Dendritic cell treated with granulocyte-macrophage colony-stimulating factor and Interleukin-4, amounts not matched to agents 40 ng/mL and 50 ng/mL, for 4 days (primary cell): ENCODE data around the gene ZBTB32.
"Not testable (repeated sequence)": the region's sequence is repeated elsewhere in the genome, so short reads cannot be mapped to it uniquely, and the experiment has no call there.

Experiments
- H3K27ac Mint-ChIP-seq: one replicate; pipeline ENCODE4 v1.8.0; 2022; ENCODE audit warnings: mild to moderate bottlenecking, mixed read lengths
- H3K27me3 Mint-ChIP-seq: one replicate; pipeline ENCODE4 v1.8.0; 2022; ENCODE audit warnings: mild to moderate bottlenecking, mixed read lengths
- H3K36me3 Mint-ChIP-seq: one replicate; pipeline ENCODE4 v1.8.0; 2022; ENCODE audit warnings: low read depth, mixed read lengths
- H3K4me1 Mint-ChIP-seq: one replicate; pipeline ENCODE4 v1.8.0; 2022; ENCODE audit warnings: low read depth, mixed read lengths
- H3K4me3 Mint-ChIP-seq: one replicate; pipeline ENCODE4 v1.8.0; 2022; ENCODE audit warnings: mild to moderate bottlenecking, moderate library complexity, mixed read lengths
- H3K9me3 Mint-ChIP-seq: one replicate; pipeline ENCODE4 v1.8.0; 2022; ENCODE audit warnings: mixed read lengths
- intact Hi-C: fragments of 100-400 bp; cut with micrococcal nuclease; formaldehyde crosslinking; loops from one replicate; pipeline ENCODE4 v1.15.0; 2022

The ZBTB32 gene

DNA sequence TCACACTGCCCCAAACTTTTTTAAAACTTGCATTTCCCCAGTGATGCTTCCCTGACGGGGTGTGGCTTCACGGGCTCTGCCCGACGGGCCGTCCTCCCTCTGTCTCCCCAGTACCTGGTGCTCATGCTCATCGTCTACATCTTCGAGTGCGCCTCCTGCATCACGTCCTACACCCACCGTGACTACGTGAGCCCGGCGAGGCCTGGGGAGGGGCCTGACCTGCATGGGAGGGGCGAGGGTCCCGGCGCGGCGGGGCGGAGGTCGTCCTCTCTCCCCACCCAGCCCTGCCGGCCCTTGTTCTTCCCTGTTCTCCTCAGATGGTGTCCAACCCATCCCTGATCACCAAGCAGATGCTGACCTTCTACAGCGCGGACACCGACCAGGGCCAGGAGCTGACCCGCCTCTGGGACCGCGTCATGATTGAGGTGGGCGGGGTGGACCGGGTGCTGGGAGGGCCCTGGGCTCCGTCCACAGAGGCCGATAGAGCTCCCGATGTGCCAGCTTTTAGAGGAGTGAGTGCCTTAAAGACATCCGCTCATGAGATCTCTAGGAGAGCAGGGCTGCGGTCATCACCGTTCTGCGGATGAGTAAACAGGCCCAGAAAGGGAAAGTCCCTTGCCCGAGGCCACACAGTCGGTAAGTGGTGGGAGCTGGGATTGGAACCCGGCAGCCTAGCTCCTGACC, 31.1 kb upstream of the ZBTB32 start:
- no peaks in the 10 kb centered on the region for H3K36me3 Mint-ChIP-seq
- H3K4me3 Mint-ChIP-seq: peak overlapping the region; percentile 52
- no peaks in the 10 kb centered on the region for H3K9me3 Mint-ChIP-seq
- no peak overlapping the region for H3K27ac Mint-ChIP-seq
- peaks cover 62% of the 10 kb centered on the region for H3K27me3 Mint-ChIP-seq
- intact Hi-C loops: no loop called here
- peaks cover 8% of the 10 kb centered on the region for H3K4me1 Mint-ChIP-seq

DNA sequence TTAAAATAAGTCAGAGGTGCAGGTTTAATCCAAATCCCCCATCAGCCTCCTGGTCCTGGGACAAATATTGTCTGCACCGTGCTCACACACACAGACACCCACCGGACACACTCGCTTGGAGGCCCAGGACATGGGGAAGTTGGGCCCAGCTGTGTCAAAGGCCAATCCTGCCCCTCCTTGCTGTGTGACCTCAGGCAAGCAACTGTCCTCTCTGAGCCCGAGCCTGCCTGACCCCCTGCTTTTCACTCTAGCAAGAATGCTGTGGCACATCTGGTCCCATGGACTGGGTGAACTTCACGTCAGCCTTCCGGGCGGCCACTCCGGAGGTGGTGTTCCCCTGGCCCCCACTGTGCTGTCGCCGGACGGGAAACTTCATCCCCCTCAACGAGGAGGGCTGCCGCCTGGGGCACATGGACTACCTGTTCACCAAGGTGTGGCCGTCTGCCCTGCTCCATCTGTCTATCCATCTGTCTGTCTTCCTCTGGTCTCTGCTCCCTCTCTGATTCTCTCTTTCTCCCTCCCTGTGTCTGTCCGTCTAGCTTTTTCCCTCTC, 28.7 kb upstream of the ZBTB32 start:
- Mint-ChIP-seq H3K27me3 (peaks cover 51% of the 10 kb centered on the region), H3K27ac (no peak overlapping the region), H3K9me3 (no peaks in the 10 kb centered on the region), H3K4me1 (peaks cover 8% of the 10 kb centered on the region), H3K36me3 (no peaks in the 10 kb centered on the region), H3K4me3 (no peak overlapping the region)
- intact Hi-C loops: no loop called here

DNA sequence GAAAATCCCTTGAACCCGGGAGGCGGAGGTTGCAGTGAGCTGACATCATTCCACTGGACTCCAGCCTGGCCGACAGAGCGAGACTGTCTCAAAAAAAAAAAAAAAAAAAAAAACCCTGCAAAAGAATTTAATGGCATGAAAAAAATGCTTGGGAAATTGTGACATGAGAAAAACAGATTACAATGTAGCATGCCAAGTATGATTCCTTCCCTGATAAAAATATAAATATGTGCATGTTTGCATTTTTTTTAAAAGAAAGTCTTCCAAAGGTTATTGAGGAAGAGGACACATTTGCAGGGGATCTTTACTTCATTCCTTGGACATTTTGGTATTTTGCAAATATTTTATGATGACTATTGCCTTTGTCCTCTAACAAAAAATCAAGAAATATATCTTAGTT, 14.5 kb upstream of the ZBTB32 start:
- intact Hi-C loops: loop anchor here (5.0 kb wide), 1 partner anchor 242 kb away; no protein-coding TSS in a partner anchor
- no peaks in the 10 kb centered on the region for H3K36me3 Mint-ChIP-seq
- H3K4me1 Mint-ChIP-seq: peaks cover 4% of the 10 kb centered on the region
- H3K27ac Mint-ChIP-seq: no peak overlapping the region
- H3K9me3 Mint-ChIP-seq: no peaks in the 10 kb centered on the region
- H3K4me3 Mint-ChIP-seq: no peak overlapping the region
- peaks cover 3% of the 10 kb centered on the region for H3K27me3 Mint-ChIP-seq

DNA sequence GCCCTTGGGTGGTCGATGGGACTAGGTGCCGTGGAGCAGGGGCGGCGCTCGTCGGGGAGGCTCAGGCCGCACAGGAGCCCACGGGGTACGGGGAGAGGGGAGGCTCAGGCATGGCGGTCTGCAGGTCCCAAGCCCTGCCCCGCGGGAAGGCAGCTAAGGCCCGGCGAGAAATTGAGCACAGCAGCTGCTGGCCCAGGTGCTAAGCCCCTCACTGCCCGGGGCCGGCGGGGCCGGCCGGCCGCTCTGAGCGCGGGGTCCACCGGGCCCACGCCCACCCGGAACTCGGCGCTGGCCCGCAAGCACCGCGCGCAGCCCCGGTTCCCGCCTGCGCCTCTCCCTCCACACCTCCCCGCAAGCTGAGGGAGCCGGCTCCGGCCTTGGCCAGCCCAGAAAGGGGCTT, 13.3 kb upstream of the ZBTB32 start:
- intact Hi-C loops: loop anchor here (5.0 kb wide), 1 partner anchor 241 kb away; no protein-coding TSS in a partner anchor
- H3K36me3 Mint-ChIP-seq, H3K27ac Mint-ChIP-seq, H3K27me3 Mint-ChIP-seq, H3K4me3 Mint-ChIP-seq, H3K4me1 Mint-ChIP-seq, H3K9me3 Mint-ChIP-seq: not testable (repeated sequence)

DNA sequence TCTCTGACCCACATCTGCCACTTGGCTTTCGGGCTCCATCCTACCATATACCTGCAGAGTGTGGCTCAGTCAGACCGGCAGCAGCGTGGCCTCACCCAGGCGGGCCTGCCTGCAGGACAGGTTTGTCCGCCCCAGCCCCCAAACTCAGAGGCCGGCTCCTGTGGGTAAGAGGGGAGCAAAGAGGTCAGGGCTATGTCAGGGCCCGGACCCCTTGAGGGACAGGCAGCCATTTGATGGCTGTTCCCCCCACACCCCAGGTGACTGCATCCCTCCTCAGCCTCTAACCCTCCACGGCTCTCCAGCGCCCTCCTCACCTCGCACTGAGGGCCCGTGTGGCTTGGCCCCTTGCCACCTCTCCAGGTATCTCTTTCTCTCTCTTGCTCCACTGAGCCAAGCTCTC, 12.3 kb upstream of the ZBTB32 start:
- Mint-ChIP-seq H3K4me1 (peaks cover 4% of the 10 kb centered on the region), H3K27ac (no peak overlapping the region), H3K36me3 (no peaks in the 10 kb centered on the region), H3K27me3 (peaks cover 4% of the 10 kb centered on the region), H3K4me3 (no peak overlapping the region), H3K9me3 (no peaks in the 10 kb centered on the region)
- intact Hi-C loops: loop anchor here (5.0 kb wide), 1 partner anchor 240 kb away; no protein-coding TSS in a partner anchor

DNA sequence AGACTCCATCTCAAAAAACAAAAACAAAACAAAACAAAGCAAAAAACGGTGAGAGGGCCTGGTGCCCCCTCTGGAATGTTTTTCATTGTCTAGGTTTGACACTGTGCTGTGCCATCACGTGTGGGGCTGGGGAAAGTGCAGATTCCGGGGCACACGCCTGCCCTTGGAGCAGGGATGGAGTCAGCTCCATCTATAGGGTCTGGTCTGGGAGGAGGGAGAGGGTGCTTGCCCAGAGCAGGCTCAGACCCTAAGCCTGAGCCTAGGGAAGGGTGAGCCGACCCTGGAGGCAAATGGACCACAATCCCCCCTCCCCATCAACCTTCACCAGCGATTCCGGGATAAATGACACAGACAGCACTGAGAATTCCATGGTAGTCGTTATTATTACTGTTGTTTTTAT, 10.9 kb upstream of the ZBTB32 start:
- Mint-ChIP-seq H3K4me1 (peaks cover 4% of the 10 kb centered on the region), H3K4me3 (no peak overlapping the region), H3K27ac (no peak overlapping the region), H3K27me3 (peaks cover 4% of the 10 kb centered on the region), H3K36me3 (no peaks in the 10 kb centered on the region), H3K9me3 (no peaks in the 10 kb centered on the region)
- intact Hi-C loops: loop anchor here (1.0 to 5.0 kb wide), 2 partner anchors 24 to 239 kb away; no protein-coding TSS in a partner anchor

DNA sequence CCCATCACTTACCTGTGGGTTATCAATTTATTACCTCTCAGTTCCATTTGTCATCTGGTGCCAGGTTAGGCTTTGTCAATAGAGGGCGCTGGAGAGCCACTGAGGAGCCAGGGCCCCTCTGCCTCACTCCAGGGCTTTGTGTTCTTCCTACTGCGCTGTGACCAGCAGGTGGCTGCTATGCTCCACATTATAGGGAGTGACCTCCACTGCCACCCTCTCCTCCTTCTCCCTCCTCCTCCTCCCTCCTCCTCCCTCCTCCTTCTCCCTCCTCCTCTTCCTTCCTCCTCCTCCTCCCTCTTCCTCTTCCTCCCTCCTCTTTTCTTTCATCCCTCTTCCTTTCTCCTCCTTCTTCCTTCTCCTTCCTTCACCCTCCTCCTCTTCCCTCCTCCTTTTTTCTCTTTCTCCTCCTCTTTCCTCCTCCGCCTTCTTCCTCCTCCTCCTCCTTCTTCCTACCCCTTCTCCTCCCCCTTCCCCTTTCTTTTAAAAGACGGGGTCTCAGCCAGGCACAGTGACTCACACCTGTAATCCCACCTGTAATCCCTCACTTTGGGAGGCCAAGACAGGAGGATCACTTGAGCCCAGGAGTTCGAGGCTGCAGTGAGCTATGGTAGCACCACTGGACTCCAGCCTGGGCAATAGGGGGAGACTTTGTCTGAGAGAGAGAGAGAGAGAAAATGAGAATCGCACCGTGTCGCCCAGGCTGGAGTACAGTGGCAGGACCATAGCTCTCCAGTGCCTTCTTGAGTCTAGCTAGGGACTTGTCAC, 10.3 kb upstream of the ZBTB32 start:
- Mint-ChIP-seq H3K4me3 (no peak overlapping the region), H3K9me3 (no peaks in the 10 kb centered on the region), H3K27ac (no peak overlapping the region), H3K36me3 (no peaks in the 10 kb centered on the region), H3K27me3 (peaks cover 4% of the 10 kb centered on the region), H3K4me1 (peaks cover 4% of the 10 kb centered on the region)
- intact Hi-C loops: loop anchor here (1.0 to 5.0 kb wide), 2 partner anchors 23 to 238 kb away; no protein-coding TSS in a partner anchor

DNA sequence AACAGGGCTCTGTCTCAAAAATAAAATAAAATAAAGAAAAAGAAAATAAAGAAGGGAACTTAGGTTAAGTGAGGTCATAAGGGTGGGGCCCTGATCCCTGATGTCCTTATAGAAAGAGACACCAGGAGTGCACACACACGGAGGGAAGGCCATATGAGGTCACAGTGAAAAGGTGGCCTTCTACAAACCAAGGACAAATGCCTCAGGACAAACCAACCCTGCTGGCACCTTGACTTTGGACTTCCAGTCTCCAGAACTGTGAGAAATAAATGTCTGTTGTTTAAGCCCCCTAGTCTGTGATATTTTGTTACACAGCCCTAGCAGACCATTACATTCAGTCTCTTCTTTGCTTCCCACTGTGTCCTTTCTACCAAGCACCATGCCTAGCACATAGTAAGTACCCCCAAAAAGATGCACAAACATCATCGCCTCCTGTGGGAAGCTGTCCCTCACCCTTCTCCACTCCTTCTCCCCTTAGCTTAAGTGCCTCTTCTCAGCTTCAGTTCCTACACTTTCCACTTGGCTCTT, 8.4 kb upstream of the ZBTB32 start:
- intact Hi-C loops: no loop called here
- Mint-ChIP-seq H3K4me3 (no peak overlapping the region), H3K36me3 (no peaks in the 10 kb centered on the region), H3K9me3 (no peaks in the 10 kb centered on the region), H3K4me1 (peaks cover 4% of the 10 kb centered on the region), H3K27ac (no peak overlapping the region), H3K27me3 (peaks cover 8% of the 10 kb centered on the region)

DNA sequence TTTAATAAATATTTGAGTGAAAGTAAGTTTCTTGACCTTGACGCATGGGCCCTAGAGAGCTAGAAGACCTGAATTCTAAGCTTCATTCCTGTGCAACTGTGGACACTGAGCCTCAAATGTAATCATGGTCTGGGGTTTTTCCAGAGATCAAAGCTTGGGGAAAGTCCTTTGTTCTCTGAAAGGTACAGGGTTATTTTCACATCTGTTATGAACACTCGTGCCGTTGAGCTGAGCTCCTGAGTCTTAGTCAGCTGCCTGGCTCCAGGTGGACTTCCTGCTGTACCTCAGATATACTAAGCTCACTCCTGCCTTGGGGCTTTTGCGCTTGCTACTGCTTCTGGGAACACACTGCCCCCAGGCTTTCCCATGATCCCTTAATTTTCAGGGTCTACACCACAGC, 7.5 kb upstream of the ZBTB32 start:
- H3K9me3 Mint-ChIP-seq: no peaks in the 10 kb centered on the region
- H3K27me3 Mint-ChIP-seq: peaks cover 10% of the 10 kb centered on the region
- no peaks in the 10 kb centered on the region for H3K36me3 Mint-ChIP-seq
- H3K4me3 Mint-ChIP-seq: no peak overlapping the region
- peaks cover 4% of the 10 kb centered on the region for H3K4me1 Mint-ChIP-seq
- H3K27ac Mint-ChIP-seq: no peak overlapping the region
- intact Hi-C loops: no loop called here

DNA sequence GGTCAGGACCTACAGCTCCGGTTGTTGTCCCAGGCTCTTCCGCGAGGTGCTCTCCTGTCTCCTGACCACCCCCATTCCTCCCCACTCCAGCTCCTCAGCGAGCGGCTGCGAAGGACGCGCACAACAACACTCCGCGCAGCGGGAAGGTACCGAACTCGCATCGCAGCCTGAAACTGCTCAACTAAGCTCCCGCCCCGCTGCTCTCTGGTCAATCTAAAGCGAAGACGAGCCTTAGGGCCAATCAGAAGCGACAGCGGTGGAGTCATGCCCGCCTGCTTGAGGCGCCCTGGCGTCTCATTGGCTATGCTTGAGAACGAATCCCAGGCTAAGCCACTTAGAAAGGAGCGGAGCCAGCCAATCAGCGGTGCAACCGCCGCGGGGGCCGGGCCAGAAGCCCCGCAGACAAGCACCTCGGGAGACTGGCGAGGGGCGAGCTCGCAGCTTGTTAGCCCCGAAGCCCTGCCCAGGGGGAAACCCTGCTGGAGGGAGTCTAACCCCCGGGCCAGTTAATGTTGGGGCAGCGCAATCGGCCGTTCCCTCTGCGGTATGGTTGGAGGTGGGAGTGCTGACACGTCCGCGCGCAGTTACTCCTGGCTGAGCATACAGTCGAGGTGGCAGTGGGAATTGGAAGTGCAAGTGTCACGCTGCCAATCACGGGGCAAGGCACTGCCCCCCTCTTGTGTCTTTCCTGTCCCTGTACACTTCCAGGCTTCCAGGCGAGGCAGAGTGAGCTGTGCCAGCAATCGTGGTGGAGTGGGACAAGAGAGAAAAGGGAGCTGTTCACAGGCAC, 1.9 kb upstream of the ZBTB32 start:
- no peaks in the 10 kb centered on the region for H3K36me3 Mint-ChIP-seq
- peaks cover 39% of the 10 kb centered on the region for H3K27me3 Mint-ChIP-seq
- H3K9me3 Mint-ChIP-seq: no peaks in the 10 kb centered on the region
- H3K27ac Mint-ChIP-seq: peak overlapping the region; percentile 46
- H3K4me1 Mint-ChIP-seq: peaks cover 9% of the 10 kb centered on the region
- intact Hi-C loops: no loop called here
- H3K4me3 Mint-ChIP-seq: peak overlapping the region; percentile 86

DNA sequence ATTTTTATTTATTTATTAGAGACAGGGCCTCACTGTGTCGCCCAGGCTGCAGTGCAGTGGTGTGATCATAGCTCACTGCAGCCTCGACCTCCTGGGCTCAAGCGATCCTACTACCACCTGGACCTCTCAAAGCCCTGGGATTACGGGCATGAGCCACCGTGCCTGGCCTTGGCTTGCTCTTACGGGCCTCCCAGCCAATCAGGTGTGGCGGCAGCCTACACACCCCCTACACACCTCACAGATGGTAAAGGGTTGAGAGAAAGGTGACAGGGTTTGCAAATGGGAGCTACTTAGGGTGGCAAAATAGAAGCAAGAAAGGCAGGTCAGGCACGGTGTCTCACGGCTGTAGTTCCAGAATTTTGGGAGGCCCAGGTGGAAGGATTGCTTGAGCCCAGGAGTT, 1.0 kb upstream of the ZBTB32 start:
- intact Hi-C loops: no loop called here
- Mint-ChIP-seq H3K36me3 (no peaks in the 10 kb centered on the region), H3K4me3 (no peak overlapping the region), H3K27me3 (peaks cover 42% of the 10 kb centered on the region), H3K27ac (no peak overlapping the region), H3K9me3 (no peaks in the 10 kb centered on the region), H3K4me1 (peaks cover 9% of the 10 kb centered on the region)

DNA sequence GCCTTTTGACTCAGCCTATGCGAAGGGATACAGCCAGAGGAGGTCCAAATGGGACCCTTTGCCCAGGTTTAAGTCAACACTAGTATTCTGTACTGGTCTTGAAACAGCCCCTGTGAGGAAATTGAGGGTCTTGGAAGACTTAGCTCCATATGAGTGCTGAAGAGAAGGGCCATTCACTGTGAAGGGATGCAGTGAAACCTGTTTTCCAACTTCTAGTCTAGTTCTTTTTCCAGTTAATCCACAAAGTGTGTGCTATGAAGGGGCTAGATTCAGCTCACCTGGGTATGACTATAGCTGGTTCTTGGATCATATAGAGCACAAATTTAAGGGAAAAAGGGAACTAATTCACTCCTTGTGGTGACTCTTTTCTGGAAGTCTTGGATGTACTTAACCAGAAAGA, 4.0 kb downstream of the ZBTB32 start:
- intact Hi-C loops: no loop called here
- Mint-ChIP-seq H3K27ac (no peak overlapping the region), H3K36me3 (no peaks in the 10 kb centered on the region), H3K4me1 (peaks cover 7% of the 10 kb centered on the region), H3K27me3 (peaks cover 33% of the 10 kb centered on the region), H3K4me3 (no peak overlapping the region), H3K9me3 (no peaks in the 10 kb centered on the region)

DNA sequence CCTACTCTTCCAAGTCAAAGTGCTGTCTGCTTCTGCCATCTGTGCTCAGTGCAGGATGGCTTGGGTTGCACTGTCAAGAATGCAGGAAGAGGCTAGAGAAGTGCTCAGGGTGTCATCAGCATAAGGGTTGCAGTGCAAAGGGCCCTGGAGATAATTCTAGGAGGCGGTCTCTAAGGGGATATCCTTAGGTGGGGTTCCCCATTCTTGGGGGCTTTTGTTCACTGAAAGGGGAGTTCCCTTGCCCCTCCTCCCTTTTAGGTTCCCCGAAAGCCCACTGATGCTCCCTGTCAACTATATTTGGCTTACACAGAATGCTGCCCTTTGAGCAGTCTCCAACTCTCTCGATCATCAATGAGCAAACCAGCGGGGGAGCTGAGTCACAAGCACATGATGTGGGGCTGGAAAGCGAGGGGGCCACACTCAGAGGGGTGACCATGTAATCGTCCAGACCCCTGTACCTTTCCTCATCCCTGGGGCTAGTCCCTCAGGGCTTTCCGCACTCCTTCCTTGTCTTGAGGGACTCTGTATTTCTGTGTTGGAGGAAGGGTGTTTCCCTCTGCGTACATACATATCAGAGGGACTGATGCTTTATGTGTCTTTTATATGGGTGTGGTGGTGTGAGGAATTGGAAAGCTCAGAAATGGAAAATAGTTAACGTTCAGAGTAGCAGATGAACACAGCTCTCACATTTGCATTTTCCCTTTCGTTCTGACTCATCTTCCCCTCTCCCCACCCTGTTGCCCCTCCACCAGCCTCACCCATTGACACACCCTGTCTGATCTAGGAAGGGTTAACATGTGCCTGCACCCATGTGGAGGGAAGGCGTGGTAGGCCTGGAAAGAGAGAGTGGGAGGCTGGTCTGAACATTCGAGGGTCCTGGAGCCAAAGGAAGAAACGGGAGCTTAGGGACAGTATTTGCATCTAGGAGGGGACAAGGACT, 6.7 kb downstream of the ZBTB32 start:
- Mint-ChIP-seq H3K4me1 (peaks cover 23% of the 10 kb centered on the region), H3K4me3 (no peak overlapping the region), H3K36me3 (no peaks in the 10 kb centered on the region), H3K27ac (no peak overlapping the region), H3K9me3 (no peaks in the 10 kb centered on the region), H3K27me3 (peaks cover 32% of the 10 kb centered on the region)
- intact Hi-C loops: no loop called here
